H54 (cell line): ENCODE results near the gene FBXO44.

Experiments used
- DNase-seq: peaks from one replicate; pipeline ENCODE4 v3.0.0; 2011; ENCODE audit warnings: low spot score, mixed read lengths; ENCODE audit not compliant: insufficient read length
- FAIRE-seq: peaks from 3 replicates; lab custom pipeline; 2011; peaks lifted over from hg19 to GRCh38; lab: Jason Lieb, UNC
- POLR2A ChIP-seq: IDR thresholded peaks from 2 replicates; pipeline ENCODE4 v1.6.1; 2011; ENCODE audit warnings: low read depth, mild to moderate bottlenecking, low read length

Gene FBXO44

DNA sequence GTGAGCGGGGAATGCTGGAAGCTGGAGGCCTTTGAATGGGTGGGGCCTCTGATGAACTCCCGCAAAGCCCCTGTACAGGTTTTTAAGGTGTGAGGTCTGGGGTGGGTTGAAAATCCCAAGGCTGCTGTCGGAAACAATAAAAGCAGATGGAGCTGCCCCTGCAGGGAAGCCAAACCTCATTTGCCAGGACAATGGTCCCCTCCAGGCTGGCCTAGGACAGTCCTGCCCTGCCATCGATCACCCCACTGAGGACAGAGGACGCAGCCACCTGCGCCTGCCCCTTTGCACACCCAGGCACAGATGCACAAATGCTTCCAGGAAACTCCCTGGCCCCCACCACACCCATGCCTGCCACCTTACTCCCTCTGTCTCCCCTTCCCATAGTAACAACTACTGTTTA is 41.2 kb downstream of the FBXO44 start:
- DNase-seq (no peak), FAIRE-seq (no peak)
- TF ChIP-seq POLR2A = no peak

DNA sequence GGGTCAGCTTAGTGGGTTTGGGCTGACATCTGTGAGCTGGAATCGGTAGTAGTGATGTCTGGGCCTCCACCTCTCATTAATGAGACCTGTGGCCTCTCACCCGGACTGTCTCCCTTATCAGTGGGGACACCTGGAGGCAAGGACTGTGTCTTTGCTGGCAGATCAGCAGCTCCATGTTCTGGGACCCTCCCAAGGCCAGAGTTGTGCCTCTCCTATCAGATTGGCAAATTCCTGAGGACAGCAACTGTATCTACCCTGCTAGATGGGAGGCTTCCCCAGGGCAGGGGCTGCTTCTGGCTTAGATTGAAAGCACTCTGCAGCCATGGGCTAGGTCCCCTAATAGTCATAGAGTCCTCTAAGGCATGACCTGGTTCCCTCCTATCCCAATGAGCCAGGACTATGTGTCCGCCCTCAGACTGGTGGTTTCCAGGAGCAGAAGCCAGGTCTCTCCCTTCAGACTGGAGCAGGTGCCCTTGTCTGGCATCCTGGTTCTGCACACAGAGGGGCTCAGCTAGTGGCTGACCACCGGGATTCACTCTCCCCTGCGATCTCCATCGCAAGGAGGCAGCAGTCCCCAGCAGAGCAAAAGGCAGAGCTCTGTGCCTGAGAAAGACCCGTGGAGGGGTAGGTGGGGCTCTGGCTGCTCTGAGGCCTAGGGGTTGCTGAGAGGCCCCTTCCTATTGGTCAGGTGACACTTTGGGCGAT is 42.7 kb downstream of the FBXO44 start:
- FAIRE-seq (no peak), DNase-seq (no peak)
- TF ChIP-seq POLR2A = no peak

DNA sequence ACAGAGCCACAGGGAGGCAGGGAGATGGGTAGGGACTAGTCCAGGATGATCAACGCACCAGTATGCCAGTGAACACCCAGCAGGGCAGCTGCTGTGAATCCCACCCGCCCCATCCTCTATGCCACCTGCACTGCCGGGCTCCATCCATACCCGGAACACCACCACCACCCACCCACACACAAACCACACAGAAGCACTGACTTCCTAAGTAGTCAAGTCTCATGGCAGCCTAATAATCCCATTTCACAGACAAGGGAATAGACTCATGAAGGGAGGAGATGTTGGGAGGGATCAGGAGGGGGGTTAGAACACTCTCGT is 43.2 kb downstream of the FBXO44 start:
- DNase-seq (no peak), FAIRE-seq (no peak)
- no peak for TF ChIP-seq POLR2A

DNA sequence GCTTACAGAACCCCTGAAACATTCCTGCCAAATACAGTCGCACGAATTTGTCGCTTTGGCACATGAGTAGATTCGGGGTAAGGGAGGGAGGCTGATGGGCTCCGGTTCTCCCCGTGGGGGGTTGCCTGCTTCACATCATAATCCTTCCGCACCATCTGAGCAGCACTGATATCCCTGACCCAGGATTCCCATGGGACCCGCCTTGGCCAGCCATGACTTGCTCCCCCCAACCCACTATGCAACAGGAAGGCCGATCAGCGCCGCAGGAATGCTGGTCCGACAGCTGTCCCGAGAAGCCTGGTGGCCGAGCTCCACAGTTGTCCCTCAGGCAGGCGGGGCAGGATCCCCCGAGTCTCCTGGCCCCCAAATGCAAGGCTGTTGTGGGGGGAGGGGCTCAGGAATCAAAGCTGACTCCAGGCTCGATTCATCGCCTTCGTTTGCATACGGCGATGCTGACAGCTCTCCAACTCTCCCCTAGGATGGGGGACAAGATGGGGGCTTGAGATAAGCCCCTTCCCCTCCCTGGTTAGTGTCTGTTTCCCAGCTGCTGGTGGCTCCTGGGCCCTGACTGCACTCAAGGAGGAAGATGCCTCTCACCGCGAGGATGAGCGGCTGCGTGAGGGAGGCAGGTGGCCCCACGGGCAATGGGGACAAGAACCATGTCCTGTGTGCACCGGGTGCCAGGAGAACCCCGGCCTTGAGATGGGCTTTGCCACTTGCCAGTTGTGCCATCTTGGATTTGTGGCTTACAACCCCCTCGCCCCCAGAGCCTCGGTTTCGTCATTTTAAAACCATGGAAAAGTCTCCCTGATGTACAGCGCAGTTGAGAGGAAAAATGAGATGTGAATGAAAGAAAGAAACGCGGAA is 46.2 kb downstream of the FBXO44 start:
- no peak for TF ChIP-seq POLR2A
- FAIRE-seq = no peak
- DNase-seq = no peak

DNA sequence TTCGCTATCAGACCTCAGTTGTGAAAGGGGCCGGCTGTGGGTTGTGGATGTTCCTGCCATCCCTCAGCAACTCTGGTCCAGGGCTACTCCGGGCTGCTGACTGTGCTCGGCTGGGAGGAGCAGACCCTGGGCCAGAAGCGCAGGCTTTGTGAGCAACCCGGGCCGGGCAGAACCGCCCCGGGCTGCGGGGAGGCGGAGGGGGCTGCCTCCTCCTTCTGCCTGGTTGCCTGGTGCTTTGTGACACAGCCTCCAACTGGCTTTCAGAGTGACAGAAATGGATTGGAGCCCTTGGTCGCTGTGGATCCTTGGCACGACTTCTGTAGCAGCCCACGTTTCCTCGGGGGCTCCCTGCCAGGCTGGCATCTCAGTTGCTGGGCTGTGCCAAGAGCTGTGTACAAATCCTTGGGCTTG is 46.9 kb downstream of the FBXO44 start:
- no peak for FAIRE-seq
- no peak for DNase-seq
- no peak for TF ChIP-seq POLR2A

DNA sequence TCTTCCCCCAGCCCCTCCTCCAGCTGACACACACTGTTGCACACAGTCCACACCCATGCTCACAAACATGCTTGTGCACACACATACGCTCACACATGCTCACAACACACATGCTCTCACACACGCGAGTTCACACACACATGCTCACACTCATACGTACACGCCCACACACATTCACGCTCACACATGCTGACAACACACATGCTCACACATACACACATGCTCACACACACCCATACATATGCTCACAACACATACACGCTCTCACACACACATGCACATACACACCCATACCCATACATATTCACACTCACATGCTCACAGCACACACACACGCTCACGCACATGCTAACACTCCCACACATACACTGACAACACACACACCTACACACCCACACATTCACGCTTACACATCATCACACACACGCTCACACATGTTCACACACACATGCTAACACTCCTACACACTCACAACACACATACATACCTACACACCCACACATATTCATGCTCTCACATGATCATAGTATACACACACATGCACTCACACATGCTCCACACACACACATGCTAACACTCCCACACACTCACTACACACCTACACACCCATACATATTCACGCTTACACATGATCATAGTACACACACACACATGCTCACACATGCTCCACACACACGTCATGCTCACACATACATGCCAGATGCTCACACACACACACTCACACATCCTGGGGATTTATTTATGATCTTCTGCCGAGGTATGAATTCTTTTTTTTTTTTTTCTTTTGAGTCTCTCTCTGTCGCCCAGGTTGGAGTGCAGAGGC is 47.5 kb downstream of the FBXO44 start:
- no peak for TF ChIP-seq POLR2A
- DNase-seq (no peak), FAIRE-seq (no peak)

DNA sequence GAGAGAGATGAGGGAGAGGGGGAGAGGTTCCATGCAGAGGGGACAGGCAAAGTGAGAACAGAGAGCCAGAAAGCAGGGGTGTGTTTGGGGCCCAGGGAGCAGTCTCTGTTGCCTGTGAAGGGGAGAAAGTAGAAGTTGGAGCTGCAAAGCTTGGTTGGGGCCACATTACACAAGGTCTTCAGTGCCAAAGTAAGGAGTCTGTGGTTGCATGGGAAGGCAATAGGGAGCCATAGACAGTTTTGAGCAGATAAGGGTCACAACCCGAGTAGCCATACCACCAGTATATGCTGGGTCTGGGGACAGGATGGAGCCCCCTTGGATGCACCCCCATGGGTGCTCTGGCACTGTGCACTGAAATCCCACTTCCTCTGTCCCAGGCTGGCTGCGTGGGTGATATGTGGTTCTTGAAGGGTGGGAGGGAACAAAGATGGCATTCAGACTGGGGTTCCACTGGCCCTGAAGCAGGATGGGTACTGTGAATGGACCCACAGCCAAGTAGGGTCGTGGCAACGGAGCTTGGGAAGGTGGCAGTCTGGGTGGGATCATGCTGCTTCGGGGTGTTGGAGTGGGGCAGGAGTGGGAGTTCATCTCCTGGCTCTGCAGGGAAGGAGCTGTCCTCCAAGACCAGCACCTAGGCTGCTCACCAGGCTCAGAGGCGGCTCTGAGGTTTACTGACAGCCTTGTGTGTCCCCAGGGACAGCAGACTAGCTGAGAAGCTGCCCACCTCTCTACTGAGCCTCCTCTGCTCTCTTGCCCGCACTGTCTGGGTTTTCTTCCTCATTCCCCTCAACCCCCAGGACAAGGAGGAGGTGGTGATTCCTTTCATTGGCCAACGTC is 48.9 kb downstream of the FBXO44 start:
- TF ChIP-seq POLR2A = no peak
- FAIRE-seq = no peak

DNA sequence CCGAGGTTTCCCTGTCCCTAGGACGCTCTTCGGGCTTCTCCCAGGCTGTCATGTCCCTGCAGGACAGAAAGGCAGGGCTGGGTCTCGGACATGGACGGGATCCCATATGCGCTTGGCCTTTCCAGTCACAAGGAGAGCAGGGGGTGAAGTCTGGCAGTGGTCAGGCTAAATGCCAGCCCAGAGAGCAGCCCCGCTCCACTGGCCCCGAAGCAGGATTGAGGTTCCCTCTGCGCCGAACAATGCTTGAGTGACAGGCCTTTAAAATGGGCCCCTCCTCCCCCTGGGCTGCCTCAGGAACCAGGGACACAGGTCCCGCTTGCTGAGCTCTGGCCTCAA is 49.5 kb downstream of the FBXO44 start:
- no peak for FAIRE-seq
- TF ChIP-seq POLR2A = no peak
- DNase-seq = no peak

More for the DNA sequence above, 48.9 kb downstream of the FBXO44 start:
- DNase-seq = no peak

DNA sequence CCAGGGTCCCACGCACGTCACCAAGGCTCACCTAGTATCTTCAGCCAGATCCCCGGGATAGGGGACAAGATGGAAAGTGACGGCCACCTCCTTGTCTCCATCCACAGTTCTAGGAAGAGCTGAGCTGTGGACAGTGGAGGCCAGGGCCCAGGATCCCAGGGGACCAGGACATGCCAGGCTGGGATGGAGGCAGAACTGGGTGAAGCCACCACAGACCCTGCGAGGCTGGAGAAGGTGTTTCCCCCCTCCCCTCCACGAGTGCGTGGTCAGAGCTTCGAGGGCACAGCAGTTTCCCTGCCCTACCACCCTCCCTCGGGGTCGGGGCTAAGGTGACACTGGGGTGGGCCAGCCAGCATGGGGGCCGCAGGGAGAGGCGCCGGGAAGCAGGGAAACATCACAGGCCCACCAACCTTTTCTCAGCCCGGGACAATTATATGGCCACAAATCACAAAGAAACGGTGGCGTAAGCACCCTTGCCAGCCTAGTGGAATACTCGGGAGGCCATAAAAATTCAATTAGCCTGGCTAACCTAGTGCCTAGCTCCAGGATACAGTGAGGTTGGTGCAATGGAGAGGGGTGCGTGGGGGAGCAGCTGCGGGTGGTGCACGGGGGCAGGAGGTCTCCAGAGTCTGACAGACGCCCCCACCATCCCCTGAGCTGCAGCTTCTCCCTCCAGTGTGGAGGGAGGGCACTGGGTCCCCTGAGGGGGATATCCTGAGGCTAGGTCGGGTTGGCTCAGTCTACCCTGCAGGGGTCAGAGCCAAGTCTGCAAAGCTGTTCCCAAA is 50.2 kb downstream of the FBXO44 start:
- DNase-seq (no peak), FAIRE-seq (no peak)
- no peak for TF ChIP-seq POLR2A

DNA sequence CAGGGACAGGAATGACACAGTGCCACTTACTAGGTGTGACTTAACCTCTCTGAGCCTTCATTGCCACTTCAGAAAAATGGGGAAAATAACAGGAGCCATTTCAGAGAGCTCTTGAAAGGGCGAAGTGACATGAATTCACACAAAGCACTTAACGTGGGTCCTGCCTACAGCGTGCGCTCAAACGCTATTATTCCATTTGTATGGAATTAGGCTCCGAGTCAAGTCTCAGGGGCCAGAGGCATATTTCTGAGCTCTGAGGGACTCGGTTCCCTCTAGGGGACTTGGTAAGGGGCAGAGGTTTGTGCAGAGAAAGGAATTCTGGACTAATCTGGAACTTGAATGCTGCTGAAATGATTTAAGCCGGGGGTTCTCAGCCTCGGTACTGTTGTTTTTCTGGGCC is 50.9 kb downstream of the FBXO44 start:
- DNase-seq = no peak
- no peak for FAIRE-seq
- TF ChIP-seq POLR2A = no peak

DNA sequence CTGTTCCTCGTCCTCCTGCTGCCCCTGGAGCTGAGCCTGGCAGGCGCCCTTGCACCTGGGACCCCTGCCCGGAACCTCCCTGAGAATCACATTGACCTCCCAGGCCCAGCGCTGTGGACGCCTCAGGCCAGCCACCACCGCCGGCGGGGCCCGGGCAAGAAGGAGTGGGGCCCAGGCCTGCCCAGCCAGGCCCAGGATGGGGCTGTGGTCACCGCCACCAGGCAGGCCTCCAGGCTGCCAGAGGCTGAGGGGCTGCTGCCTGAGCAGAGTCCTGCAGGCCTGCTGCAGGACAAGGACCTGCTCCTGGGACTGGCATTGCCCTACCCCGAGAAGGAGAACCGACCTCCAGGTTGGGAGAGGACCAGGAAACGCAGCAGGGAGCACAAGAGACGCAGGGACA is 51.6 kb downstream of the FBXO44 start:
- no peak for TF ChIP-seq POLR2A
- FAIRE-seq (no peak), DNase-seq (no peak)

DNA sequence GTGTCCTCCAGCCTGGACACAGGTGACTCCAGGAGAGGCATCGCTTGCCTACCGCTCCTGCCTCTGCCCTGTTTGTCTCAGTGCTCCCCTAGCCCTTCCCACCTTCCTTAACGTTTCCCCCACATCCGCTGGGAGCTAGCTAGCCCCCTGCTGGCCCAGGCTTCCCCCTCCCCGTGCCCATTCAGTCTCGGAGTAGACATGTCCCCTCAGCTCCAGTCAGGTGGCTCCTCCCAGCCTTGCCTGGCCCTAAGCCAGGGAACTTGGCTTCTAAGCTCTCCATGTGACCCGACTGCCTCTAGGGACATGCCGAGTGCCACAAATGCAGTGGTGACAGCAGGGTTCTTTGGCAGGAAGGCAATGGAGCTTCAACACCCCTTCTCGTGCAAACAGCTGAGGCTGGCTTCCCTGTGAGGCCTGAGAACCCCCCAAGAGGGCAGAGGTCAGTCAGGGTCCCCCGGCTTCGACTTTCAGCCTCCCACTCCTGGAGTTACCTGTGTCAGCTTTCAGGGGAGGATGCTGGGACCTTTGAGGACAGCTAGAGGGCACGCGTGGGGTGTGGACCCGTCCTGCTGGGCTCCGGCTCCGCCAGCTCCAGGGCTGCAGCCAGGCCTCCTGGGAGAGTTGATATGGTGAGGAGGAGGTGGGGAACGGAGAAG is 53.1 kb downstream of the FBXO44 start:
- no peak for DNase-seq
- TF ChIP-seq POLR2A = no peak
- no peak for FAIRE-seq
